Activated CD4-positive, alpha-beta T cell treated with anti-CD3 and anti-CD28 coated beads for 4 hours (primary cell): ENCODE results near the gene EBF3.

ENCODE experiments used
- DNase-seq, 2 donors: peaks; one replicate each; pipeline ENCODE4 v3.0.0-alpha.2; 2020

The EBF3 gene

GRCh38 chr10:129868449-129869035 lies 95.5 kb downstream of the EBF3 start:
- DNase-seq, result no peak

DNA sequence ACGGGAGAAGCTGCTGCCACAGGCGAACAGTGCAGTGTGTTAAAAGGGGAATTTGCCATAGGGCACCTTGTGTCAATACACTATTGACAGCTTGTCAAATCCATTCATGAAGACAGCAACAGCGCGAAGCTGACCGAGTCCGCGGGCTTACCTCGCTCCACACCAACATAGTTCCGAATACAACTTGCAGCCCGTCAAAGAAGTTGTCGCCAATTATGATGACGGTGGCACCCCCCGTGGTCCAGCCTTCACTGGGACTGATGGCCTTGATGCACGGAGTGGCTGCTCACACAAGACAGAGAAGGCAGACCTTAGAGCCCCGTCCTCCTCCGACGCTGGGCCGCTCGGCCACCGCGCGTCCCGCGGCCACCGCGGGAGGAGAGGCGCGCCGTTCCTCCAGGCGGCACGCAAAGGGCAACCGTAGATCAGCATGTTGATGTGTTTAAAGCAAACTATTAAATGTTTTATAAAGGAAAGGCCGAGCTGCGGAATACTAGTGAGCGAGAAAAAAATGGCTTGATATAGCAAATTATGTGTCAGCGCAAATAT lies 96.4 kb downstream of the EBF3 start:
- DNase-seq, result no peak

- DNase-seq, result no peak
These were observed 97.2 kb downstream of the EBF3 start for GRCh38 chr10:129866894-129867293.

DNA sequence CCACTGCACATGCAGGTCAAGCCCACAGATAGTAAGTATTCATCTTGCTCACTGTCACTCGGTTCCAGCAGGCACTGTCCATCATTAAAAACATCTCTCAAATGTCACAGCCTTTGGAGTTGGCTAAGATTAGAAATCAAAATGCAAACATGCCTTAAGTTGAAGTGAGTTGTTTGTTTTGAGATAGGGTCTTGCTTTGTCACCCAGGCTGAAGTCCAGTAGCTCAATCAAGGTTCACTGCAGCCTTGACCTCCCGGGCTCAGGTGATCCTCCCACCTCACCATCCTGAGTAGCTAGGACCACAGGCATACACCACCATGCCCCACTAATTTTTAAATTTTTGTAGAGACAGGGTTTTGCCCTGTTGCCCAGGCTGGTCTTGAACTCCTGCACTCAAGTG lies 98.1 kb downstream of the EBF3 start:
- no peak for DNase-seq

DNA sequence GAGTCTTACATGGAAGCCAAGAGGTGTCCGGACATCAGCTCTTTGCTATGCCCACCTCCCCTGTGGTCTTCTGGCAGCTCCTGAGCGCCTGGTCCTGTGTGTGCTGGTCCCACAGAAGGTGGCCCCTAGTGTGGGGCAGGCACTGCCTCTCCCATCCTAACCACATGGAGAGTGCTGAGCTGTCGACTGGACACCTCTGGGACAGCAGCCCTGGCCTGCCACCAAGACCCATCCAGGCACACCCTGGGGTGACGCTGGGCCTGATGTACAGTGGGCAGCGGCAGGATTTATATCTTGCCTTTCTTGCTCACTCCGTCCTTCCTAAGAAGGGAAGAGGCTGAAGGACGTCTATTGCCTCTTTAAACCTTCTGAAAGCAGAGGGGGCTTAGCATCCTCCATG lies 98.7 kb downstream of the EBF3 start:
- no peak for DNase-seq

DNA sequence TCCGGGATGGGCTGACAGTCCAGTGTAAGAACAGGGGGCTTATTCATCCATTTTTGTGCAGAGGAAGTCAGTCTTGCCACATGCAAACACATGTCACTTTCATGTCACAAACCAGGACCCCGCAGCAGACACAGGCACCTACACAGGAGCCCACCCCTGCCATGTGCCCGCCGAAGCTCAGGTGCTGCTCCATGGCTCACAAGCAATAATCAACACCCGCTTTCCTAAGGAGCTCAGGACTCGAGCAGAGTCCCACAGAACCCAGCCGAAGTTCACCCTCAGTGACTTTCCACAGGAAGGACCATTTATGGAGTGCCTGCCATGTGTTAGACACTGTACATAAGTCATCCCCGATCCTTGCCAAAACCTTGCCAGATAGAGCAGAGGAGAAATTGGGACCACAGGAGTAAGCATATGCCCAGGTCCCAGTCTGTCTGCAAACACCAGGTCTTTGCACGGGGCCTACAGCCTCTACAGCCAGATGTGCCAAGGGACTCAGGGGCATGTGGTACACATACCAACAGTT lies 99.4 kb downstream of the EBF3 start:
- no peak for DNase-seq

GRCh38 chr10:129864082-129864481 lies 100.0 kb downstream of the EBF3 start:
- no peak for DNase-seq

GRCh38 chr10:129863201-129863663 lies 100.8 kb downstream of the EBF3 start:
- no peak for DNase-seq

GRCh38 chr10:129861776-129862531 lies 102.1 kb downstream of the EBF3 start:
- no peak for DNase-seq

GRCh38 chr10:129860396-129860795 lies 103.7 kb downstream of the EBF3 start:
- DNase-seq, result no peak

DNA sequence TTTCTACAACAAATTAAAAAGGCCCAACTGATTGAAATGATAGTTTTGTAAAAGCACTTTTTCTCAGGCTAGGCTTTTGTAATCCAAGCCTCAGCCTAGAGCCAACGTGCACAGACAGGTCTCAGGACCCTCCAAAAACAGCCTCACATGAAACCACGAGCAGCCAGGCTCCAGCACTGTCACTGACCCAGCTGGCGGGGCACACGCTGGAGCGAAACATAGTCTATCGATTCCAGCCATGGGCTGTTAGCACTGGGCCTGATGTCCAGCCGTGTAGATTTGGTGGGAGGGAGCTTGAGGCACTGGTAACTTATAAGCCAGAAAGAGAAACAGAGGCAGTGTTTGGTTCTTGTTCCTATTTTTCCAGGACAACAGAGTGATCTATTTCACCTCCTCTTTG lies 104.5 kb downstream of the EBF3 start:
- DNase-seq, result no peak

- no peak for DNase-seq
These were observed 106.7 kb downstream of the EBF3 start for GRCh38 chr10:129857242-129857960.

- no peak for DNase-seq
These were observed 108.1 kb downstream of the EBF3 start for GRCh38 chr10:129855836-129856563.

GRCh38 chr10:129854796-129855705 lies 109.0 kb downstream of the EBF3 start:
- no peak for DNase-seq

GRCh38 chr10:129854158-129854557 lies 109.9 kb downstream of the EBF3 start:
- no peak for DNase-seq

- no peak for DNase-seq
These were observed 110.5 kb downstream of the EBF3 start for GRCh38 chr10:129853562-129853903.

GRCh38 chr10:129852829-129853561 lies 111.1 kb downstream of the EBF3 start:
- DNase-seq, result no peak

GRCh38 chr10:129851941-129852640 lies 112.0 kb downstream of the EBF3 start:
- no peak for DNase-seq

DNA sequence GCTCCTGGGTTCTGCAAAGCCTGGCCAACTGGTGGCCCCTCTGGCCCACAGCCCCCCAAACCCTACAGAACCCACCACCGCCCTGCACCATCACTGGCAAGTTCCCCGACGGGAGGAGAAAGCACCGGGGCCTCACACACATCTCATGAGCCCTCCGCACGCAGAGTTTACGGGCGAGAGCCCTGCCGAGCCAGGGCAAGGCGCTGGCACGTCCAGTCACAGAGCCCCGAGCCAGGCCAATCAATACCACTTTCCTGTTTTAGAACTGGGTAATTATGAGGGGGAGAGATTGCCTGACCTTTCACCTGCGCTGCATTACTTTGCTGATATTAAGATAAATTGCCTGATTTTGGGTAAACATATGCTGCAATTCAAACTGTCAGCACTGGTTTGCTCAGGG lies 113.3 kb downstream of the EBF3 start:
- no peak for DNase-seq

GRCh38 chr10:129850316-129850715 lies 113.8 kb downstream of the EBF3 start:
- DNase-seq, result no peak
